Choroid plexus epithelial cell (primary cell): ENCODE results near the gene TASP1.

Experiments used
- DNase-seq: peaks from one replicate; pipeline ENCODE4 v3.0.0-alpha.2; 2010; ENCODE audit warnings: low read depth
- H3K4me3 ChIP-seq: 2 replicates; pipeline ENCODE4 v1.5.1; 2011; ENCODE audit warnings: low read depth, mild to moderate bottlenecking, control low read depth, low read length, moderate library complexity
- TF ChIP-seq, protein P1 (sequence below): conservative IDR thresholded peaks from 2 replicates; pipeline ENCODE4 v1.5.1; 2011; ENCODE audit warnings: low read depth, mild to moderate bottlenecking, control low read depth, inconsistent platforms, low read length, moderate library complexity

The TASP1 gene

DNA sequence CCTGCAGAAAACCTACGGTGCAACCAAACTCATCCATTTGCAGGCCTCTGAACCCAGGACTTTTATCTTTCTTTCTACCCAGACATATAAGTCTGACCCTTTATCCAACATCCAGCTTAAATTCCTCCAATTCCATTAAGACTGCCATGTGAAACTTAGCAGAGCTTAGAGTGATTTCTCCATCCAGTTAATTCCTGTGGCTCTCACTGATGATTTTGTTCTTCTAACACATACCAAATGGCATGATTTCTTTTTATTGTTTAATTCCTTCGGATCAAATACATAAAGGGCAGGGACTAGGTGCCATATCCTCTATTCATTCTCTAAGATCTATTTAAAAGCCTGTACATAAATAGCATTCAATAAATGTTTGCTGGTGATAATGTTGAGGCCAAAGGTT lies 92.9 kb downstream of the TASP1 start:
- TF ChIP-seq, protein P1, sequence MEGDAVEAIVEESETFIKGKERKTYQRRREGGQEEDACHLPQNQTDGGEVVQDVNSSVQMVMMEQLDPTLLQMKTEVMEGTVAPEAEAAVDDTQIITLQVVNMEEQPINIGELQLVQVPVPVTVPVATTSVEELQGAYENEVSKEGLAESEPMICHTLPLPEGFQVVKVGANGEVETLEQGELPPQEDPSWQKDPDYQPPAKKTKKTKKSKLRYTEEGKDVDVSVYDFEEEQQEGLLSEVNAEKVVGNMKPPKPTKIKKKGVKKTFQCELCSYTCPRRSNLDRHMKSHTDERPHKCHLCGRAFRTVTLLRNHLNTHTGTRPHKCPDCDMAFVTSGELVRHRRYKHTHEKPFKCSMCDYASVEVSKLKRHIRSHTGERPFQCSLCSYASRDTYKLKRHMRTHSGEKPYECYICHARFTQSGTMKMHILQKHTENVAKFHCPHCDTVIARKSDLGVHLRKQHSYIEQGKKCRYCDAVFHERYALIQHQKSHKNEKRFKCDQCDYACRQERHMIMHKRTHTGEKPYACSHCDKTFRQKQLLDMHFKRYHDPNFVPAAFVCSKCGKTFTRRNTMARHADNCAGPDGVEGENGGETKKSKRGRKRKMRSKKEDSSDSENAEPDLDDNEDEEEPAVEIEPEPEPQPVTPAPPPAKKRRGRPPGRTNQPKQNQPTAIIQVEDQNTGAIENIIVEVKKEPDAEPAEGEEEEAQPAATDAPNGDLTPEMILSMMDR = no peak
- no peak overlapping the region for H3K4me3 ChIP-seq
- no peak for DNase-seq

DNA sequence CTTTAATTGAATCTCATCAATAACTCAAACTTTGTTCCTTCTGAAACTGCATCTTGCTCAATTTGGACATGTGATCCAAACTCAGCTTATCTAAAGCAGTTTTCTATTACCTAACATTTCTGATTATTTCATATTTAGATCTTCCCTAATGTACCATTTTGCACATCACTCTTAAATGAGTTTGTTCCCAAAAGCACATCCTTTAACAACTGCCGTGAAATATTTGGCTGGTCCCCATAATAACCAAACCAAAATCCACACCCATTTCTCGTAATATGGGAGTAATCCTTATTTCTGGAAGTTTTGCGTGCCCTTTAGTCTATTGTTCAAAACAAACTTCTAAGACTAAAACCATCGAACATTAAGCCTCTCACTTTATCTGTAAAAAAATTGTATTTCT lies 94.9 kb downstream of the TASP1 start:
- DNase-seq = no peak
- TF ChIP-seq, protein P1 = no peak
- no peak overlapping the region for H3K4me3 ChIP-seq

GRCh38 chr20:13535627-13536026 lies 103.1 kb downstream of the TASP1 start:
- no peak overlapping the region for H3K4me3 ChIP-seq
- TF ChIP-seq, protein P1 = no peak
- DNase-seq = no peak

GRCh38 chr20:13533946-13534345 lies 104.8 kb downstream of the TASP1 start:
- TF ChIP-seq, protein P1 = no peak
- no peak for DNase-seq
- no peak overlapping the region for H3K4me3 ChIP-seq

DNA sequence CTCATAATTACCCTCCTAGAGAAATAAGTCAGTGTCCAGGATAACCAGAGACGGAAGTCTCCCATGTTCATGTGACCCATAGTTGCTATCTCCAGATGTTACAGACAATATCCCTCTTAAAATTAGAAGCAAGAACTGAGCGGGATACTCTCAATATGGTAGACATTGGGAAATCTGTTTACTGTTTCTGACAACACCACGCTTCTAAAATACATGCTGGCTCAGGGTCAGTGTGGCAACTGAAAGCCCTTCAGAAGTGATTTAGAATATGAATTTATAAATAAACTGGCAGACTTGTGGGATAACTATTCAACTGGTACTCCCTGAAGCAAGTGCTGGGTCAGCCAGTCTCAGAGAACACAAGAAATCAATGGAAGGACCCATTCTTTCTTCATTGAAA lies 108.6 kb downstream of the TASP1 start:
- TF ChIP-seq, protein P1 = no peak
- DNase-seq = no peak
- H3K4me3 ChIP-seq = no peak overlapping the region

- TF ChIP-seq, protein P1 = no peak
- H3K4me3 ChIP-seq = no peak overlapping the region
- peak; percentile 69 for DNase-seq
These were observed 112.2 kb downstream of the TASP1 start for GRCh38 chr20:13526551-13526950.

- no peak overlapping the region for H3K4me3 ChIP-seq
- peak; percentile 95 for DNase-seq
- TF ChIP-seq, protein P1 = no peak
These were observed 113.3 kb downstream of the TASP1 start for GRCh38 chr20:13525225-13525940.
